Parathyroid adenoma (tissue), 2 donors: Measurements from ENCODE around the gene TTLL13.
"Not testable (repeated sequence)": the region's sequence is repeated elsewhere in the genome, so short reads cannot be mapped to it uniquely, and the experiment has no call there.

Experiments
- H2AFZ ChIP-seq: fragments of 300-600 bp; sonication (generic); one replicate; pipeline ENCODE4 v1.7.0; 2017; ENCODE audit warnings: antibody characterized with exemption, mild to moderate bottlenecking
- H3K27ac ChIP-seq: fragments of 300-600 bp; sonication (generic); one replicate; pipeline ENCODE4 v1.7.0; 2017
- H3K27me3 ChIP-seq: fragments of 300-600 bp; sonication (generic); one replicate; pipeline ENCODE4 v1.7.0; 2017; ENCODE audit warnings: low read length; ENCODE audit not compliant: control insufficient read depth, insufficient read depth
- H3K36me3 ChIP-seq: fragments of 300-600 bp; sonication (generic); one replicate; pipeline ENCODE4 v1.7.0; 2017; ENCODE audit warnings: low read length; ENCODE audit not compliant: control insufficient read depth, insufficient read depth
- H3K4me1 ChIP-seq: fragments of 300-600 bp; sonication (generic); one replicate; pipeline ENCODE4 v1.7.0; 2017; ENCODE audit warnings: control low read depth
- H3K4me2 ChIP-seq: fragments of 300-600 bp; sonication (generic); one replicate; pipeline ENCODE4 v1.7.0; 2017; ENCODE audit warnings: low read length
- H3K4me3 ChIP-seq: fragments of 300-600 bp; sonication (generic); one replicate; pipeline ENCODE4 v1.7.0; 2017; ENCODE audit warnings: low read depth, low read length
- H3K79me2 ChIP-seq: fragments of 300-600 bp; sonication (generic); one replicate; pipeline ENCODE4 v1.7.0; 2017; ENCODE audit warnings: control low read depth
- H3K9ac ChIP-seq: fragments of 300-600 bp; sonication (generic); one replicate; pipeline ENCODE4 v1.7.0; 2017; ENCODE audit warnings: mild to moderate bottlenecking
- H3K9me3 ChIP-seq: fragments of 300-600 bp; sonication (generic); one replicate; pipeline ENCODE4 v1.7.0; 2017; ENCODE audit warnings: low read length; ENCODE audit not compliant: control insufficient read depth
- CTCF ChIP-seq: fragments of 300-600 bp; sonication (generic); IDR thresholded peaks from one replicate; pipeline ENCODE4 v1.7.0; 2017; ENCODE audit warnings: antibody characterized with exemption, mild to moderate bottlenecking
- donor health status: primary hyperparathyroidism.

The TTLL13 gene

DNA sequence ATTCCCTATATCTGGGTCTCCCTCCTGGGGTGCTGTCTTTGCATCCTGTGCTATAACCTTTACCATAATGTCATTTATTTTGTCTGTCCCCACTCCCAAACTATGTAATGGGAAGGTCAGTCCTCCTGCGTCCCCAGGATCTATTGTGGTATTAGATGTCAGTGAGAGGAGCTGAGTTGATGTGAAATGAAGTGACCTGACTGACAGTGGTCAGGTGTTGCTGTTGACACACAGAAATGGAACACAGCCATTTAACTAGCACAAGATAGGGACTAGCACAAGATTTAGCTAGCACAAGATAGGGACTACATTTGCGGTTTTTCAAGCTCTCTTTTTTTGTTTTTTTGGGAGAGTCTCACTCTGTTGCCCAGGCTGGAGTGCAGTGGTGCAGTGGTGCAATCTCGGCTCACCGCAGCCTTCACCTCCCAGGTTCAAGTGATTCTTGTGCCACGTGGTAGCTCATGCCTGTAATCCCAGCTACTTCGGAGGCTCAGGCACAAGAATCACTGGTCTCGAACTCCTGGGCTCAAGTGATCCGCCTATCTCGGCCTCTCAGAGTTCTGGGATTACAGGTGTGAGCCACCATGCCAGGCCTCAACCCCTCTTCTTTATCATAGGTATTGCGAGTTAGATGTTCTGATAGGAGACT, 21.3 kb downstream of the TTLL13 start:
- H2AFZ ChIP-seq: no peak overlapping the region
- peaks cover 6% of the 10 kb centered on the region for H3K4me1 ChIP-seq
- H3K27ac ChIP-seq: no peak overlapping the region
- no peak for TF ChIP-seq CTCF
- no peaks in the 10 kb centered on the region for H3K36me3 ChIP-seq
- no peaks in the 10 kb centered on the region for H3K27me3 ChIP-seq
- no peak overlapping the region for H3K4me3 ChIP-seq
- H3K9me3 ChIP-seq: no peaks in the 10 kb centered on the region
- no peak overlapping the region for H3K9ac ChIP-seq
- H3K79me2 ChIP-seq: peaks cover 20% of the 10 kb centered on the region
- H3K4me2 ChIP-seq: no peak overlapping the region

DNA sequence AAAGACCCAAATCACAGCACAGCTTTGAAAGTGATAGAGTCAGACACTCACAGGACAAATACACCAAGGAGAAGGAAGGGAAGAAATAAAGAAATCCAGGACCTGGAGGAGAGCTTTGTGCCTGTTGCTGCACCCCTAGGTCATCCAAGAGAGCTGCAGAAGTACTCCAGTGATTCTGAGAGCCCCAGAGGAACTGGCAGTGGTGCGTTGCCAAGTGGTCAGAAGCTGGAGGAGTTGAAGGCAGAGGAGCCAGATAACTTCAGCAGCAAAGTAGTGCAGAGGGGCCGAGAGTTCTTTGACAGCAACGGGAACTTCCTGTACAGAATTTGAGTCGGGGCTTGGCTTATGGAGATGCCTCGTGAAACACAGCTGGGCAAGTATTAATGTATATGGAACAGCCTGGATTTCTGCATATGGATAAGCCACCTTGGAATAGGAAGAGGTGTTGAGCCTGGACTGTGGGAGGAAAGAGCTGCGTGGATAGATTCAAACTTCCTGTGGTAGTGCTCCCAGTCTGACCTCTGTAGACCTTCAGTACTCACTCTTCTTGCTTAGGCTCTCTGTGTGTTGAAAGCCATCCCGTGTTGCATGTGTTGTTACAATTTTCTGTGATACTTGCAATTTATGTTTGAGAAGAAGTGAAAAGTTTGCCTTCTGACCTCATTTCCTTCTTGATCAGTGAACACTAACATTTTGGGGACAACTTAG, 22.3 kb downstream of the TTLL13 start:
- H2AFZ ChIP-seq: no peak overlapping the region
- H3K4me2 ChIP-seq: no peak overlapping the region
- no peak for TF ChIP-seq CTCF
- H3K27me3 ChIP-seq: no peaks in the 10 kb centered on the region
- H3K4me1 ChIP-seq: peaks cover 4% of the 10 kb centered on the region
- H3K36me3 ChIP-seq: no peaks in the 10 kb centered on the region
- H3K79me2 ChIP-seq: peaks cover 12% of the 10 kb centered on the region
- H3K27ac ChIP-seq: no peak overlapping the region
- no peak overlapping the region for H3K4me3 ChIP-seq
- H3K9me3 ChIP-seq: no peaks in the 10 kb centered on the region
- H3K9ac ChIP-seq: no peak overlapping the region

DNA sequence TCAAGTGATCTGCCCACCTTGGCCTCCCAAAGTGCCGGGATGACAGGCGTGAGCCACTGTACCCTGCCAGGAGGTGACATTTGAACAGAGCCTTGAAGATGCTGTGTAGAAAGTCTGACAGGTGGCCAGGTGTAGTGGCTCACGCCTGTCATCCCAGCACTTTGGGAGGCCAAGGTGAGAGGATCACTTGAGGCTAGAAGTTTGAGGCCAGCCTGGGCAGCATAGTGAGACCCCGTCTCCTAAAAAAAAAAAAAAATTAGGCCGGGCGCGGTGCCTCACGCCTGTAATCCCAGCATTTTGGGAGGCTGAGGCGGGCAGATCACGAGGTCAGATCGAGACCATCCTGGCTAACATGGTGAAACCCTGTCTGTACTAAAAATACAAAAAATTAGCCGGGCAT, 29.1 kb downstream of the TTLL13 start:
- H3K4me1 ChIP-seq, H3K36me3 ChIP-seq, H3K4me2 ChIP-seq, H3K9ac ChIP-seq, H3K9me3 ChIP-seq, H3K27me3 ChIP-seq, H3K4me3 ChIP-seq, H2AFZ ChIP-seq, H3K27ac ChIP-seq, H3K79me2 ChIP-seq: not testable (repeated sequence)

DNA sequence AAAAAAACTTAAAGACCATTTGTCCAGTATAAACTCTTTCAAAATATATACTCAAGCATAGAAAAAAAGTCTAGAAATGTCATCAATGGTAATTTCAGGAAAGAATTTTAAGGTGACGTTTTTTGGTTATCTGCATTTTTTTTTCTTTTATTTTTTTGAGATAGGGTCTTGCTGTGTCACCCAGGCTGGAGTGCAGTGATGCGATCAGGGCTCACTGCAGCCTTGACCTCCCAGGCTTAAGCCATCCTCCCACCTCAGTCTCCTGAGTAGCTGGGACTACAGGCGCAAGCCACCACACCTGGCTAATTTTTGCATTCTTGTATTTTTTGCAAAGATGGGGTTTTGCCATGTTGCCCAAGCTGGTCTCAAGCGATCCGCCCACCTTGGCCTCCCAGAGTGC, 31.4 kb downstream of the TTLL13 start:
- not testable (repeated sequence) for H3K27ac ChIP-seq, H3K4me3 ChIP-seq, H3K79me2 ChIP-seq, H3K4me1 ChIP-seq, H2AFZ ChIP-seq, H3K4me2 ChIP-seq, H3K36me3 ChIP-seq, H3K27me3 ChIP-seq, H3K9me3 ChIP-seq, H3K9ac ChIP-seq

DNA sequence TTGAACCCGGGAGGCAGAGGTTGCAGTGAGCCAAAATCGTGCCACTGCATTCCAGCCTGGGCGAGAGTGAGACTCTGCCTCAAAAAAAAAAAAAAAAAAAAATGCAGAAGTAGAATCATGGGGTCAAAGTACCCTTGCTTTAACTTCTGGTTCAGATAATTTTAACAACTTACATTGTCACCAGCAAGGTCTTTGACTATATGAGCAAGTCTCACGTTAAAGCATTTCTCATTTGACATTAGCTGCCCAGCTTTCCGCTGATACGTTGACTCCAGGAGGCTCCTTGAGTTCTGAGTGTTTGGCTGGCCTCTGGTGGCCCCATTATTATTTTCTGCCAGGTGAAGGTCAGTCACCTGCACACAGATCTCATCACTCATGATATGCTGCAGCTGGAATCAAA, 32.3 kb downstream of the TTLL13 start:
- H3K9me3 ChIP-seq, H3K36me3 ChIP-seq, H3K4me2 ChIP-seq, H2AFZ ChIP-seq, H3K4me3 ChIP-seq, H3K79me2 ChIP-seq, H3K27me3 ChIP-seq, H3K27ac ChIP-seq, H3K4me1 ChIP-seq, H3K9ac ChIP-seq: not testable (repeated sequence)

DNA sequence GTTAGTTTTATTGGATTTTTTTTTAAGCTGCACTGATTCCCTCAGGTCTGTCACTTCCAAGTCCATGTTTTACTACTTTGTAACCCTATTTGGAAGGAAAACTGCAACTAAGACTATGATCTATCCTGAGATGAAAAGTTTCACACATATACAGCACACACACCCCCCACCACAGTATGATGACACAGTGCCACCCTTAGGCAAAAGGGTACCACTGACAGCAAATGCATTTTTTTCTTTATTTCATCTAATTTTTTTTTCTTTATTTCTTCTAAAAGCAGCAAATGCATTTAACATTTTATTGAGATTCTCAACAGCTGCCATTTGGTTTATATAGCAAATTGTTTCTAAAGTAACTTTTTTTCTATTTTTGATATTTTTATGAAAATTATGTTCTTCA, 37.3 kb downstream of the TTLL13 start:
- Histone ChIP-seq H3K79me2 (no peaks in the 10 kb centered on the region), H3K9ac (no peak overlapping the region), H3K9me3 (no peaks in the 10 kb centered on the region), H3K4me3 (no peak overlapping the region), H3K27ac (no peak overlapping the region), H3K27me3 (no peaks in the 10 kb centered on the region), H3K4me2 (no peak overlapping the region), H3K36me3 (no peaks in the 10 kb centered on the region), H3K4me1 (no peaks in the 10 kb centered on the region), H2AFZ (no peak overlapping the region)
- TF ChIP-seq CTCF: peak; percentile 32
